ENCODE results near the gene FAM114A2.
A peak's percentile ranks its signal among the peaks of the same experiment; 100 is the strongest.
"Not testable (repeated sequence)": the region's sequence is repeated elsewhere in the genome, so short reads cannot be mapped to it uniquely, and the experiment has no call there.

Gene FAM114A2

DNA sequence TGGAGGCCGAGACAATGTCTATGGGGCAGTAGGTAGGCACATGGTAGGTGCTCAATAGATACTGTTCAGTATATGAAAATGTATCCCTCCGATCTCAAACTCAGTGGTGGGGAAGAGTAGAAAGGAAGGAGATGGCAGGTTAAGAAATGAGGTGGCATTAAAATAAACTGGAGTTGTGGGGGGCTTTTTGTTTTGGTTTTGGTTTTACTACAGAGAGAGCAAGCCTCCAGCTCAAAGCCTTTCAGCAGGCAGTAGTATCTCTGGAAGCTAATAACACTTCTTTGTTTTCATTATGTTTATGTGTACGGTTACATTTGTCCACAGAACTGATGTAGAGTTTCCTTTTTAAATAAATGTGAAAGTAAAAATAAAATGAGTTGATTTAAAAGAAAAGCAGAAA lies 8.6 kb upstream of the FAM114A2 start:
- no peak for DNase-seq

DNA sequence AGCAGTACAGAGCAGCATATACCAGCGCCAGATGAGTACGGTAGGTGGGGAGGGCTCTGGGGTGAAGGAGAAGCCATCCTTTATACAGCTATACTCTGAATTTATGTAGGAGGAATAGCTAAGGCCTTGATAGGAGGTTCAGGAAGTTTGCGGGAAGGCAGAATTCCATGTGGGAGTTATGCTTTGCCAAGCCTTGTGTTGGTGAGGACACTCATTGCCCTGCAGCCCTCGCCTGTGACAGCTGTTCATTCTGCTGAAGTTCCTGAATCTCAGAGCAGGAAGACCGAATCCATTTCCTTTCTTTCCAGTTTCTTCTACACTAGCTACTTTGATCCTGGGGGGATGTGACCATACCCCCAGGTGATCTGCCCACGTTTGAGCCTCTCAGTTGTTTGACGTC lies 7.8 kb upstream of the FAM114A2 start:
- no peak for DNase-seq

DNA sequence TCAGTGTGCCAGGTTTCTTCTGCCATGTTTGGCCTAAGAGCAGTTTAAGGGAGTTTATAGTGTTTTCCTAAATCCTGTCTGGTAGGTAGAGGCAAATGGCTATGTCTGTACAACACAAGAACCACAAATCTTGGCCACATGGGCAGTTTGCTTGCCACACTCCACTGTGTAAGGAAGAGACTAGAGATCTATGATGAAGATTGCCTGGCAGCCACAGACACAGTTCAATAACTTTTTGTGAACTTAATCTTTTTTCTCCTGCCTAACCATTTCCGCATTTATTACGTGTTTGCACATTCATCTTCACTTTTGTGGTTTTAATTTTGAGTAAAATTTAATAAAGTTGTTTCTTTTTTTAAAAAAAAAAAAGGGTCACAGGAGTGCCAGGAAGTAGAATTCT lies 5.9 kb upstream of the FAM114A2 start:
- DNase-seq: peak; percentile 9

DNA sequence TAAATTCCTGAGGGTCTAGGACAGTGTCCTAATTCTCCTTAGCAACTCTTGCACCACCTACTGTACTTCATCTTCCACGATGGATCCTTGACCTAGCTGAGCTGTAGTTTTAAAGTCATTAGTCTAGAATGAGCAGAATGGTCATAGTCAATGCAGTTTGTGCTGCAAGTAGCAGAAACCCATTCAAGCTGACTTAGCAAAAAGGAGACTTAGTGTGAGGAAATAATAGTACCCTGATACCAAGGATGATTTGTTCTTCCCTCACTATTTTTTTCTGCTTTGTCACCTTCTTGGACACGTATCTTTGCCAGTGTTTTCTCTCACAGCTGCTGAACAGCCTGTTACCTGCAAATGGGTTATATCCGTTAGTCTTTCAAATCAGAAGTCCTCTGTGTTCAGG lies 5.4 kb upstream of the FAM114A2 start:
- DNase-seq: no peak

DNA sequence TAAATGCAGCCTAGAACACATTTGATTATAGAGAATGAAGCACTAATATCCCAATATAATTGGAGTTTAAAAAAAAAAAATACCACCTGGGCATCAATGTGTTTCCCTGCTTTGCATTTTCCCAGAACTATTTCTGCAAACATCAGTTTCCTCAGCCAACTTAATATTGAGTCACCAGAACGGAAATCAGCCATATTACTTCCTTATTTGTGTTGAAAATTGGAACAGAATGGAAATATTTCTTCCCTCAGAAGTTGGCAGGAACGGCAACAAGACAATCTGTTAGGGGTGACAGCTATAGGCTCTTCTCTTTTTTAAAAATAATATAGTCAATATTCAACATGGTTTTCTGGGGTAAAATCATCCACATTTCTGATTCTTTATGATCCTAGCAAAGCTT lies 4.1 kb upstream of the FAM114A2 start:
- DNase-seq: no peak

DNA sequence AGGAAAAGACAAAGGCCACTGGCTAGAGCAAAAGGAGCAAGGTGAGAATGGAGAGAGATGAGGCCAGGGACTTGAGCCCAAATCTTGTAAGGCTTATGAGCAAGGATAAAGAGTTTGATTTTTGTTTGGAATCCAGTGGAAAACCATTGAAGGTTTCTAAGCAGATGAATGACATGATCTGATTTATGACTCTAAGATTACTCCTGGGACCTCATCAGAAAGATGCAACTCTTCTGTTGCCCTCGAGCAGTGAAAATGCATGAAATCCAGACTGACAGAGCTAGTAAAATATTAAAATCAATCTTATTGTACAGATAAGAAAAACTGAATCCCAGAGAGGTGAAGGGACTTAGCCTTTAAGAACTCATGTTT lies 734 bp upstream of the FAM114A2 start:
- no peak for DNase-seq

DNA sequence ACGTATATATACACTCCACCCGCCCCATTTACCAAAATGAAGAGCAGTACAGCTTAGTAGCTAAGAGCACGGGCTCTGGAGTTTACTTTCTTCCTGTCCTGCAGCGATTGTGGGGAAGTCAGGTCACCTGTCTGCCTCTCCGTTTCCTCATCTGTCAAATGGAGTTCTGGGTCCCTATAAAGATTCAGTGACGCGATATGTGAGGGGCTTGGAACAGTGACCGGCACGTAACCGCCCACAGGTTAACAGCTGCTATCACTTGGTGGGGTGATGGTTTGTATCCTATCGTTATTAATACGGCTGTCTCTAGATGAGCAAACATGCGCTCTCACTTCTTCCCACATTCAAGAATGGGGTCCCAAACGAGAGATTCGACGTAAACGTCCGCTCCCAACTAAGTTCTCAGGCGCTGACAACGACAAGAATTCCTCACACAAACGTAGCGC lies 426 bp downstream of the FAM114A2 start:
- no peak for DNase-seq

DNA sequence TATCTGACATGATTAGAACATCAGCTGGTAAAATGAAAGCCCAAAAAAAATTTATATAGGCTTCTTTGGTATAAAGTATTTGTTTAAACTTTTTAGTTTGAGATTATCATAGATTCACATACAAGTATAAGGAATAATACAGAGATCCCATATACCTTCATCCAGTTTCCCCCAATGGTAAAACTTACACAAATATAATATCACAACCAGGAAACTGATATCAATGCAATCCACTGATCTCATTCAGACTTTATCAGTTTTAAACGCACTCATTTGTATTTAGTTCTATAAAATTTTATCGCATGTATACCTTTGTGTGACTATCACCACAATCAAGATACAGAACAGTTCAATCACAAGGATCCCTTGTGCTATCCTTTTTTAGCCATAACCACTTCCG lies 3.8 kb downstream of the FAM114A2 start:
- DNase-seq: no peak

DNA sequence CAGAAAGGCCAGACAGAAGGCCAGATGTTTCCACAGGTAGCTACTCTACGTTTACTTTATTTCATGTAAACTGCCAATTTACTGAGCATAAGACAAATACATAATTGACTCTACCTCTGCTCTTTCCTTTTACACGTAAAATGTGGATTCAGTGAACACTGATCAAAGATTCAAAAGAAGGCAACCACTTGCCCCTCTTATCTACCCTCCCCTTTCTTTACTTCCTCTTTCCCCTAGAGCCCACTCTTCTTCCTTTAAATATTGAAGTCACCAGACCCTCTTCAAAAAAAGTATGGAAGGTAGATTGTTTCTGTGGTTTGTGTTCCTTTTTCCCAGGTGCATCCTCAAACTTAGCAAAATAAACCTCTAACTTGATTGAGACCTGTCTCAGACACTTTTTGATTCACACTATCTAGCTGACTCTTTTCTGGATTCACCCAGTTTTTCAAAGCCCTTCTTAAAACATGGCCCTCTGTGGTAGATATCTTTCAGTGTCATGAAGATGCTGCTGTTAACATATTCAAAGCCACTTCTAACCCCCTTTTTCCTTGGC lies 6.7 kb downstream of the FAM114A2 start:
- no peak for DNase-seq

DNA sequence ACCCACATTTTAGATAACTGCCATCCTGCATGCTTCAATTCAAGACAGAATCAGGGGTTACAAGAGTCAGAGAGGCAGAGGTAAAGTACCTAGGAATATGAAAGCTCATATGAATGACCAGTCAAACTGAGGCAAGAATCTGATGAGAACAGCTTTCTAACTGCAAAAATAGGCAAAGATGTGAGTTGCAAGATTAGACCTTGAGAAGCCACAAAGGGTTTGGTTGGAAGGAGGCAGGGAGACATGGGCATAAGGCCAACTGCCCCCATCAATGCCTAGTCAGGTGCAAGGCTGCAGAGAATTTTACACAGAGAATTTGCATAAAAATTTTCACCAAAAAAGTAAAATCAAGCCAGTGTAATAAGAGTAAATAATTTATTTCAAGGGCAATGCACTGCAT lies 12.8 kb downstream of the FAM114A2 start:
- DNase-seq: no peak

DNA sequence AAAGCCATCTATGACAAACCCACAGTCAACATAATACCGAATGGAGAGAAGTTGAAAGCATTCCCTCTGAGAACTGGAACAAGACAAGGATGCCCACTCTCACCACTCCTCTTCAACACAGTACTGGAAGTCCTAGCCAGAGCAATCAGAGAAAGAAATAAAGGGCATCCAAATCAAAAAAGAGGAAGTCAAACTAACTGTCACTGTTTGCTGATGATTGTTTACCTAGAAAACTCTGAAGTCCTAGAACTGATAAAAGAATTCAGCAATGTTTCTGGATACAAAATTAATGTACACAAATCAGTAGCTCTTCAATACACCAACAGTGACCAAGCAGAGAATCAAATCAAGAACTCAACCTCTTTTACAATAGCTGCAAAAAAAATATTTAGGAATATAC lies 19.8 kb downstream of the FAM114A2 start:
- DNase-seq: not testable (repeated sequence)

DNA sequence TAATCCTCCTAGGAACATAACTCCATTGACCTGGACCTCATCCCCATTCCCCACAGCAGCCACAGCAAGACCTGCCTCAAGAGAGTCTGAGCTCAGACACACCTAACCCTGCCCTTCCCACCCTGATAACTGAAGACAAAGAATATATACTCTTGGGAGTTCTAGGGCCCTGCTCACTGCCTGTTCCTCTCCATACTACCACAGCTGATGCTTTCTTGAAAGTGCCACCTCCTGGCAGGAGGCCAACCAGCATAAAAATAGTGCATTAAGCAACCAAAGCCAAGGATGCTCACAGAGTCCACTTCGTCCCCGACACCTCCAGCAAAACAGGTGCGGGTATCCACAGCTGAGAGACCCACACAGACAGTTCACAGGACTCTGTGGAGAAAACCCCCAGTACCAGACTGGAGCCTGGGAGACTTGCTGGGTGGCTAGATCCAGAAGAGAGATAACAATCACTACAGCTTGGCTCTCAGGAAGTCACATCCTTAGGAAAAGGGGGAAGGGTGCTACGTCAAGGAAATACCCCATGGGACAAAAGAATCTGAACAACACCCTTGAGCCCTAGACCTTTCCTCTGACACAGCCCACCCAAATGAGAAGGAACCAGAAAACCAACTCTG lies 23.5 kb downstream of the FAM114A2 start:
- no peak for DNase-seq

DNA sequence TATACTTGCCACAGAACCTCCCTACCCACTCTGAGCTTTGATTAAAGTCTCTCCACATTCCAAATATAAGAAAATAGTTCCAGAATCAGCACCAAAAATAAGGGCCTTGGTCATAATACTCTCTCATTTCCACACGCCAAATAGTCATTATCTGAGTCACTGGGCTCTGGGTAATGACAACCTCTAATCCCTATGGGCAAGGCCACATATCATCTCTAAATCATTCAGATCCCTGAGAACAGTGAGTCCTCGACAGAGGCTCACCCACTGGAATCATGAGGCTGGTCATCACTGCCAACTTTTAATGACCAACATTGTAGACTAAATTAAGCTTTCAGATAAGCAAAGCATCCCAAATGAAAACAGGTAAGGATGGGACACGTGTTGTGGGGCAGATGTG lies 28.1 kb downstream of the FAM114A2 start:
- no peak for DNase-seq

DNA sequence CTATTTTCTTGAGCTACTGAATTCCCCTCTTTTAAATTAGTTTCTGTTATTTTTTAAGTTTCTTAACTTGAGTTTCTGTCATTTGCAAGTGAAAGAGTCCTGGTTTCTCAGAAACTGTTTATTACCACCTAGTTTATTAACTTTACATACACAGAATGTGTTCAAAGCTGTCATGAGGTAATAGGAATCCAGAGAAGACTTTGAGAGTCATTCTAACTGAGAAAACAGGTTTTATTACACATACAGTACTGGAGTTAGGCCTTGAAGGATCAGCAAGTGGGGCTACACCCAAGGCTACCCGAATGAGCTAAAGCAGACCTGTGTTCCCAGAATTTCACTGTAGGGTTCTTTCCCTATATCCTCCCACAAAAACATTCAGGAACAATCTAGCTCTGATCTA lies 33.1 kb downstream of the FAM114A2 start:
- no peak for DNase-seq

DNA sequence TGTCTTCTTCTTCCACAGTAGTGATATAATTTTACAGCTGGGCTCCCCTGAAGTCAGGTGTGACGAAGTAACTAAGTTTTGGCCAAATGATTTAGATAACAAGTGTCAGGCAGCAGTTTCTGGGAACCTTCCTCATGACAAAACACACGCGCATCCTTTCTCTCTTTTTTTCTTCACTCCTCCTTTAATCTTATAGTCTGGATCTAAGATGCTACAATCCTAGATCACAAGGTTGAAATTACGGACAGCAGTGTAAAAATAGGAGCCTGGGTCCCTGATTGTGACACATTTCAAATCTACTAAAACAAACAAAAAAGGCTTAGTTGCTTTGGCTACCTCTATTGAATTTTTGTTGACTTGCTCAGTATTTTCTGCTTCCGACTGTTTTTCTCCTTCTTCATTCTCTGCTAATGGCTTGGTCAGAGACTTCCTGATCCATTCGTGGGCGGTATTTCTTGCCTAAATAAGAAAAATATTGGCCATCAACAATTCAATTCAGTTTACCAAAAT lies 36.1 kb downstream of the FAM114A2 start:
- DNase-seq: no peak

DNA sequence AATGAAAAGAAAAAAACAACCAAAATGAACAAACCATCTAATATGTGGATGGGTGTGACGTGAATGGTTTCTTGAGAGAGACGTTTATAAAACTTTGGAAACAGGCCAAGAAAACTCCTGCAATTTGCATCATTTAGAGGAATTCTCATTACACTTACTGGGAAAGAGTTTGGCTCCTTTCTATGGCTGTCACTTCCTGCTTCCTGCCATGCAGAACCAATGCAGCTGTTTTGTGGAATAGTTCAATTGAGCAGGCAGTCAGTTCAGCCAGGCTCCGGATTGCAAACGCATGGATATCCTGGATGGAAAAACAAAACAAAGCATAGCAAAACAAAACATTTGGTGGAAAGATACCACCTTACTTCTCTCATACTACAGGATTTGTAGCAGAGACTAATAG lies 36.6 kb downstream of the FAM114A2 start:
- DNase-seq: no peak

DNA sequence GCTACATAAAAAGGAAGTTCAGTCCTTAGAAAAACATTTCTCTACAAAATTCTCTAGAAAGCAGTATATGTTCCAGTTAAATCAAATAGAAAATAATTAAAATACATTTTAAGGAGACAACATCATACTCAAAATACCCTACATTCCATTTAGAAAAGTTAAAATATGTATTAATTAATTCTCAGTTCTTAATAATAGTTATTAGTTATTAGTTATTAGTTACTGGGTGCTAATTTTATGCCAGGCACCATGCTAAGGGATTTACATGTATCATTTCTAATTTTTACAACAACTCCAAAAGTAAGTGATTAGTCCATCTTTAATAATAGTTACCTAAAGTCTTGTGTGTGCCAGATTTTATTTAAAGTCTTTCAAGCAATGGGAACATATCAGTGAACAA lies 38.0 kb downstream of the FAM114A2 start:
- DNase-seq: no peak

DNA sequence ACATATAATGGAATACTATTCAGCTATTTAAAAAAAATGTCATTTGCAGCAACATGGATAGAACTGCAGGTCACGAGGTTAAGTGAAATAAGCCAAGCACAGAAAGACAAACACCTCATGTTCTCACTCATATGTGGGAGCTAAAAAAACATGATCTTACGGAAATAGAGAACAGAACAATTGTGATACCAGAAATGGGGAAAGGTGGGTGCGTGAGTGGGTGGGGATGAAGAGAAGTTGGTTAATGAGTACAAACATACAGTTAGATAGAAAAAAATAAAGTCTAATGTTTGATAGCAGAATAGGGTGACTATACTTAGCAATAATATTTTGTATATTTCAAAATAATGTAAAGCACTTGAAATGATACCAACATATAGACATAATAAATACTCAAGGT lies 38.7 kb downstream of the FAM114A2 start:
- DNase-seq: no peak

DNA sequence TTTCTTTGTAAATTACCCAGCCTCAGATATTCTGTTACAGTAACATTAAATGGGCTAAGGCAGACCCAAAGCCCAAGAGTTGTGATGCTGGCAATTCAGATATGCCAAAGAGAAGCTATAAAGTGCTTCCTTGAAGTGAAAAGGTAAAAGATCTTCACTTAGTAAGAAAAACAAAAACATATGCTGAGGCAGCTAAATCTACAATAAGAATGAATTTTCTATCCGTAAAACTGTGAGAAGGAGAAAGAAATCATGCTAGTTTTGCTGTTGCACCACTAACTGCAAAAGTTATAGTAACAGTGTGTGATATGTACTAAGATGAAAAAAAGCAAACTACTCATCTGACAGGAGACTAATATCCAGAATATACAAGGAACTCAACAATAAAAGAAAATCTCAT lies 39.9 kb downstream of the FAM114A2 start:
- no peak for DNase-seq

DNA sequence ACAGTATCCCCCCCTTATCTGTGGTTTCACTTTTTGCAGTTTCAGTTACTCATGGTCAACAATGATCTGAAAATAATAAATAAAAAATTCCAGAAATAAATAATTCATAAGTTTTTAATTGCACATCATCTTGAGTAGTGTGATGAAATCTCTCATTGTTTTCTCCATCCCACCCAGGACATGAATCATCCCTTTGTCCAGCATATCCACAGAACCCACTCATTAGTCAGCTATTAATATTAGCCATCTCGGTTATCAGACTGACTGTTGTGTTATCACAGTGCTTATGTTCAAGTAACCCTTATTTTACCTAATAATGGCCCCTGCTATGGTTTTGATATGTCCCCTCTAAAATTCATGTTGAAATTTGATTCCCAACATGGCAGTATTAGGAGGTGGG lies 40.7 kb downstream of the FAM114A2 start:
- no peak for DNase-seq

DNA sequence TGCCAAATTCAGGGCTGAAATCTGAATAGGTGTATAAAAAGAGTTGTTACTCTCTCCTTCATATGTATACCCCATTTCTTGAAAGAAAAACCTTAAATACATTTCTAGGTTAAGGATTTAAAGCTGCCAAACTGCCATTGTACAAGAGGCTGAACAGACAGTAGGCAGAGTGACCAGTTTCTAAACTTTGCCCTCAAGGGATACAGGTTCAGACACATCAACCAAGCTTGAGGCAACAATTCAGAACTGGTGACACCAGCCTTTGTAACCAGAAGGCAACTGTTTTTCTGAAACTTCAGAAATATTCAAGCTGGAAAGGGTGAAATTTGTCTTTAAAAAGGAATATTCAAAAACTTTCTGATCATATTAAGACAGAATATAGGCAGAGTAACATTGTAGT lies 47.5 kb downstream of the FAM114A2 start:
- DNase-seq: no peak

DNA sequence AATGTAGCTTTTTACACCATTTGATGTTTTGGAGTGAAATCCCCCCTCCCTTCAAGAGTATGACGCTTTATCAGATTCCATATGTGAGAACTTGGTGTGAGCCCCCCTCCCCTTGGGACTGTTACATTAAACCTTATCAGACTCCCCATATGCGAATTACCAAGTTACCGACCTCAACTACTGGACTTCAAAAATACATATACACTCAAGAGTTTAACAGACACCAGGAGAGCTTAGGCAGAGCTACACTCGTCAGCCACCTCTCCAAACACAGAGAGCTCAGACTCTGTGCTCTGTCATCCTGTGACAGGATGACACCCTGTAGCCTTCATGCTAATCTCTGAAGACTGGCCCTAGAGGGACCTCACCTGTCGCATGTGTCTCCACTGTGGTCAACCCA lies 50.2 kb downstream of the FAM114A2 start:
- no peak for DNase-seq

DNA sequence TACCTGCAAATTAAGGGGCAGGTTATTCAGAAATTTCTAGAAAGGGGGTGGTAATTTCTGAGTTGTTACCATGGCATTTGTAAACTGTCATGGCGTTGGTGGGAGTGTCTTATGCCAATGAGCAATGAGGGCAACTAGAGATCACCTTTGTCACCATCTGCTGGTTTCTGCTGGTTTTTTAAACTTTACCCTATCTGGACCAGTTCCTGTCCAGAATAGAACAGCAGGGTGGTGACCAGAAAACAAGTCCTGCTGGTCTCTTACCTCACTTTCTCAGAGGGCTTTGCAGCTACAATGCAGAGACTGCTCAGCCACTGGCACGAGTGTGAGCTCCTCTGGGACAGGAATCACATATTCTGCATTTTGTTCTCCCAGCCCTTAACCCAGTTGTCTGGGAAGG lies 51.4 kb downstream of the FAM114A2 start:
- no peak for DNase-seq

DNA sequence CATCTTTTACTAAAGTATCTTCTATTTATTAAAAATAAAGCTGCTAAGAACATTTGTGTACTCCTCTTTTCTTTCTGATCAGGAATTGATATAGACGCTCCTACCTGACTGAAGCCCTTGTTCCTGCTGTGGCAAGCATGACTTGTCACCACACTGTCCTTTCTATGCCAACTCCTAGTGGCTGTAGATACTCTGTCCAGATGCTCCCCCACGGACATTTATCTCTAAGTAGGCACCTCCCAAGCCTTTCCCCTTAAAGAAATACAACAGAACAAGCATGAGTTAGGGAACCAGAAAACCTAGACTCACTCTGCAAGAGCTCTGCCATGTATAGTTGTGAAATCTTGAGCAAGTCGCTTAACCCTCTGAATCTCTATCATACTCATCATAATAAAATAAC lies 53.2 kb downstream of the FAM114A2 start:
- DNase-seq: no peak

DNA sequence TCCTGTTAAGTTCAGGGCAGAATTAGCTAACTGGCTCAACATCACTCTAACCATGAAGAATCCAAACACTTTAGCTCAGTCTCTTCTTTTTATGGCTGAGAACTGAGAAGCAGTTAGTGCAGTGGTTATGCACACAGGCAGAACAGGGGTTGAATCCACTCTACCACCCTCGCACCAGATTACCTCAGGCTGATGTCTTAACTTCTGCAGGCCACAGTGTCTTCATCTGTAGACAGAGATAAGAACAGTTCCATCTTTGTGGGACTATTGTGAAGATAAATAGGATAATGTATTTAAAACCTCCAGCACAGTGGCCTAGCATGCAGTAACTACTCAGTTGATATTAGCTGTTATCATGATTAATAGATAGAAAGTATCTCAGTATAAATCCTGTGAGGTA lies 54.8 kb downstream of the FAM114A2 start:
- DNase-seq: no peak
